NCI-H146 treated with DMSO at 0.1 percent for 48 hours (cell line): ENCODE results near the gene MIDN.
"Not testable (repeated sequence)": the region's sequence is repeated elsewhere in the genome, so short reads cannot be mapped to it uniquely, and the experiment has no call there.

Experiments used
- DNase-seq: peaks from one replicate; lab custom pipeline; 2025; ENCODE audit not compliant: unreplicated experiment; lab: John Stamatoyannopoulos, UW

MIDN gene

GRCh38 chr19:1245494-1246264 is 2.7 kb upstream of the MIDN start:
- DNase-seq = no peak

GRCh38 chr19:1246265-1247087 is 1.9 kb upstream of the MIDN start:
- DNase-seq = not testable (repeated sequence)

GRCh38 chr19:1247748-1248138 is 640 bp upstream of the MIDN start:
- no peak for DNase-seq

GRCh38 chr19:1248786-1249297 is 459 bp downstream of the MIDN start:
- DNase-seq = peak; percentile 43

GRCh38 chr19:1249298-1249989 is 1.1 kb downstream of the MIDN start:
- peak; percentile 65 for DNase-seq

DNA sequence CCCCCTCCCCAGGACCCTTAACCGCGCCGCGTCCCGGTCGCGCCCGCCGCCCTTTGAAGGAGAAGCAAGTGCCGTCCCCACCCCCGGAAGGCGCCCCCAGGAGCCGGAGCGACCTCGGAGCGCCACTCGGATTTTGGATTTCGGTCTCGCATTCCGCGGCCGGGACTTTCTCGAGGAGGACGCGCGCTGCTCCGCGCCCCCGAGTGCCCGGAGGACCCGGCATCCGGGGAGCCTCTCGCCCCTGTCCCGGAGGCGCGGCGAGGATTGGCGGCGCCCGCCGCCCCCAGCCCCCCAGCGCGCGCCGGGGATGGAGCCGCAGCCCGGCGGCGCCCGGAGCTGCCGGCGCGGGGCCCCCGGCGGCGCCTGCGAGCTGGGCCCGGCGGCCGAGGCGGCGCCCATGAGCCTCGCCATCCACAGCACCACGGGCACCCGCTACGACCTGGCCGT is 1.6 kb downstream of the MIDN start:
- DNase-seq = no peak

- peak; percentile 26 for DNase-seq
Measured at GRCh38 chr19:1250437-1251260, 2.3 kb downstream of the MIDN start.

DNA sequence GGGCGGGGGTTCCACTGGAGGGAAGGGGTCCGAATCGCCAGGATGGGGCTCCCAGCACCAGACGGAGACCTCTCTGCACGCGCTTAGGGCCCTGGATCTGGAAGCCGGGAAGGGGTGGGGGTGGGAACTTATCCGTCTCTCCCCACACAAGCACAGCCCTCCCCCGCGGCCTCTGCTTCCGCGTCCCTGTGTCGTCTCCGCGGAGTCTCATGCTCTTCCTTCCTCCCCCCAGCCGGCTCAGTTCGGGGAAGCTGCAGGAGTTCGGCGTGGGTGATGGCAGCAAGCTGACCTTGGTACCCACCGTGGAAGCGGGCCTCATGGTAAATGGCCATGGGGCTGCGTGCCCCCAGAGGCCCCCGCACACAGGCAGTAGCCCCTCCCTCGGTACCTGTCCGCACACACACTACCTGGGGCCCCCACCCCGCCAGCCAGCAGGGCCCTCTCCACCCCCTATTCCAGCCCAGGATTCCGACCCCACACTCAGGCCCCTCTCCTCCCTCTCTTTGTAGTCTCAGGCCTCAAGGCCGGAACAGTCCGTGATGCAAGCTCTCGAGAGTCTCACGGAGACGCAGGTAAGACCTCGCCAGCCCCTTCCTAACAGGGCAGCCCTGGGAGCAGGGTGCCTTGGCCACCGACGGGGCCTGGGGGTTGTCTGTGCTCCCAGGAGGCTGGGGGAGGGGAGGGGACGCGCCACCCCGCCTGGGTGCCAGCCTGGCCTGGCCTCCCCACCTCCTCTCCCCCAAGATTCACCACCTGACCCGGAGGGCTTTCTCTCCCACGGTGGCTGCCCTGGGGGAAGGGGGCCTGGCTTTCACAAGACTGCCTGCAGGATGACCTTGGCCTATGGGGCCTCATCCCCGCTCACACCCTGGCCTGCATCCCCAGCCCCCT is 3.2 kb downstream of the MIDN start:
- no peak for DNase-seq

DNA sequence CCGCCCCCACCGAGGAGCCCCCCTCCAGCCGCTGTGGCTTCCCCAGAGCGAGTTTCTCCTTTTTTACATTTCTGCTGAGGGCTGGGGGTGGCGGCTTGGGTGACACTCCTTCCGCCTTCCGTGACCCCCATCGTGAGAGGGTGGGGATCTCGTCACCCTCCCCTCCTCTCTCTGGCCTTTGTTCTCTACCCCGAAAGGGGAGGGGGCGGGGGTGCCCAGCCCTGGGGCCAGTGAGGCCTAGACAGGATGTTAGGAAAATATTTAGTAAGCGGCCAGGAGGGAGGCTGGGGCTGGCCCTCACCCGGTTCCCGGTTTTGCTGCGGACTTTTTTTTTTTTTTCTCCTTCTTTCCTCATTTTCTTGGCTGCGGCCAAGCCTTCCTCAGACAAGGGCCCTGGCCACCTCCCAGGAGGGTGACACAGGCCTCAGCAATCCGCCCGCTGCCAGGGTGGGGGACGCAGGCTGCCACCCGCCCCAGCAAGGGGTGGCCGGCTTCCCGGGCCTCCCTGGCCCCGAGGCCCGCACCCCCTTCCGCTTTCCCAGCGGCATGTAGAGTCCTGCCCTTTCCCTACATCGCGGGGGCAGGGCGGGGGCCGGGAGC is 3.9 kb downstream of the MIDN start:
- DNase-seq = no peak

DNA sequence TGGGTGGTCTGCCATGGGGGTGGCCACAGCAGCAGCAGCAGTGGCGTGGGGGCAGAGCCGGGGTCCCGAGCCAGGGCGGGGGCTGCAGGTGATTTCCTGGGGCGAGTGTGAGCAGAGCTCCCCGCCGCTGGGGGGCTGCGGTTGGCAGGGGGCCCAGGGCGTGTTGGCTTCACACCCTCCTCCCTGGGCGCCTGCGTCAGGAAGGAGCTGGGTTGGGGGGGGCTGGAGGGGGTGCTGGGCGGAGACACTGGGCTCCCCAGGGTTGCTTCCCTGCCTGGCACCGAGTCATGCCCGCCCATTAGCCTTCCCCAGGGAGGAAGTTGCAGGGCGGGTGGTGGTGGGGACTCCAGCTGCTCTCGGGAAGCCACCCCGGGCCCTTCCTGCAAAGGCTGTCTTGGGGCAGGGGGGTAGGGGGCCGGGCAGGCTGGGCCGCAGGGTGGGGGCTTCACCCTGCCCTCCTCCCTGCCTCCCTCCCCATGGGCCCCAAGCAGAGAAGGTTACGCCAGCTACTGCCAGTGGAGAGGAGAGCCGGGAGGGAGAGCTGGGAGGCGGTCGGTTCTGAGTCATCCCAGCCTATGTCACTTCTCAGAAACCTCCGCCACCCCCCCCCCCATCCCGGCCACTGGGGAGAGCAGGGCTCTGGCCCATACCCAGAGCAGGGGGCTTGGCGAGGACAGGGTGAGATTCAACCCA is 4.6 kb downstream of the MIDN start:
- no peak for DNase-seq

DNA sequence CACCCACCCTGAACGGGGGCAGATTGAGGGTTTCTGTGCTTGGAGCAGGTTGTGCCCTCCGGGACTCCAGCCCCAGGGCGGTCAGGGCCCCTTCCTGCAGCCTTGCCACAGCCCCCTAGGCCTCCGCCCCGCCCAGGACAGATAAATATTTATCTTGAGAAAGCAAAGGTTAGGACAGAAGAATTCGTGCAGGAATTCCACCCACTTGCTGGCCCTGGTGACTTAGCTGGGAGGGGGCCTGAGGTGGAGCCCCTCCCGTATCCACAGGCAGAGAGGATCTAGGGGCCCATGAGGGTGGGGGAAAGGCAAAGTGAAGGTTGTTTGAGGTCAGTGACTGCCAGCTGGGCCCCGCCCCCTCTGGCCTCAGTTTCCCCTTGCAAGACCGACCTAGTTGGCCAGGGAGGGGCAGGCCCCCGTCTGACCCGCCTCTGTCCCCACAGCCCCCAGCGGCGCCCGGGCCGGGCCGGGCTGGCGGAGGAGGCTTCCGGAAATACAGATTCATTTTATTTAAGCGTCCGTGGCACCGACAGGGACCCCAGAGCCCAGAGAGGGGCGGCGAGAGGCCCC is 5.2 kb downstream of the MIDN start:
- DNase-seq = no peak

DNA sequence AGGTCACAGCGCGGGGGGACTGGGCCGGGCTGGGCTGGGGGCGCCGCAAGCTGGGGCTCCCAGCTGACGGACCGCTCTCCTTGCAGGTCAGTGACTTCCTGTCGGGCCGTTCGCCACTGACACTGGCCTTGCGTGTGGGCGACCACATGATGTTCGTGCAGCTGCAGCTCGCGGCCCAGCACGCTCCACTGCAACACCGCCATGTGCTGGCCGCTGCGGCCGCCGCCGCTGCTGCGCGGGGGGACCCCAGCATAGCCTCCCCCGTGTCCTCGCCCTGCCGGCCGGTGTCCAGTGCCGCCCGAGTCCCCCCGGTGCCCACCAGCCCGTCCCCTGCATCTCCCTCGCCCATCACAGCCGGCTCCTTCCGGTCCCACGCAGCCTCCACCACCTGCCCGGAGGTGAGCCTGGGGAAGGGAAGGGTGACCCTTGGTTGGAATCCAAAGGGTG is 5.7 kb downstream of the MIDN start:
- DNase-seq = no peak

- DNase-seq = no peak
Measured at GRCh38 chr19:1254530-1255185, 6.3 kb downstream of the MIDN start.

GRCh38 chr19:1255186-1256161 is 7.1 kb downstream of the MIDN start:
- no peak for DNase-seq

DNA sequence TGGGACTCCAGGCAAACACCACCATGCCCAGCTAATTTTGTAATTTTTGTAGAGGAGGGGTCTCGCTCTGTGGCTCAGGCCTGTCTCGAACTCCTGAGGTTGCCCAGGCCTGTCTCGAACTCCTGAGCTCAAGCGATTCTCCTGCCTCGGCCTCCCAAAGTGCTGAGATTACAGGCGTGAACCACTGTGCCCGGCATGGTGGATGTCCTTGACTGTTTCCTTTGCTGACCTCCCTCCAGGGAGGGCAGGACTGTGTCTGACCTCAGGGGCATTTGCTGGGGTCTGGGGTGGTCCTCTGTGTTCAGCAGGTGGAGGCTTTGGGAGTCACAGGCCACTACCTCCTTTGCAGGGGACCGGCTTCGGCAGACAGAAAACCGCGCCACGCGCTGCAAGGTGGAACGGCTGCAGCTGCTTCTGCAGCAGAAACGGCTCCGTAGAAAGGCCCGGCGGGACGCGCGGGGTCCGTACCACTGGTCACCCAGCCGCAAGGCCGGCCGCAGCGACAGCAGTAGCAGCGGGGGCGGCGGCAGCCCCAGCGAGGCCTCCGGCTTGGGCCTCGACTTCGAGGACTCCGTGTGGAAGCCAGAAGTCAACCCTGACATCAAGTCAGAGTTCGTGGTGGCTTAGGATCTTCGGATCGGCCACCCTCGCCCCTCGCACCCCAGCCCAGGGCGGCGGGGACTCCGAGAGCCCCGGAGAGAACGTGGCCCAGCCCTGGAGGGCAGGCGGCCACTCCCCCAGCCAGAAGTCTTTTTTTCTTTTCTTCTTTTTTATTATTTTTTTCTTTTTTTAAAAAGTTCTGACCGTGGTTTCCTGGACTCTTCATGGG is 8.5 kb downstream of the MIDN start:
- DNase-seq = no peak
